ENCODE results near the gene XYLT1. TPM values are rescaled to one million over a fixed set of nuclear protein-coding genes. Genes with fewer than 3 reads are reported as not detected.
A peak's percentile ranks its signal among the peaks of the same experiment; 100 is the strongest.

Gene XYLT1
- total and polyA plus RNA-seq, 2 of the 4 experiments (the other 2 are of a cell fraction) = 9.0 to 12.7 TPM

DNA sequence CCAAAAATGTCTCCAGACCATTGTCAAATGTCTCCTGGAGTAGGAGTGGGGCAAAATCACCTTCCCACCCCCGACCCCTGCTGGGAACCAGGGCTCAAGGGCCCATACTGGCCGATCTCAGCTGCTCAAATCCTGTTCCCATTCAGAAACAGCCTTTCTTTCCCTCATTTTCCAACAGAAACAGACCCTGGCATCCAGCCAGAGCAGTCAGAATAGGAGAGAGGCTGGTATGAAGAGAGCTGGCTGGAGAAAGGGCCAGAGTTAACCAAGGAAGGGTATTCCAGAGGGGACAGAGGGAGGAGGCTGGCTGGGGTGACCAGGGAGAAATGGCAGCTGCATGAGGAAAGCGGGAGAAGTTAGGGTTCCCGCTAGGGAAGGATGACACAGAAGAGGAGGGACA is 199.1 kb downstream of the XYLT1 start:
- Histone ChIP-seq H3K4me1 (ENCODE audit: control insufficient read depth, insufficient read depth, low read length) (peaks cover 8% of the 10 kb centered on the region), H2BK5ac (ENCODE audit: low read depth, low read length, poor library complexity, severe bottlenecking) (no peak overlapping the region), H4K91ac (ENCODE audit: insufficient read depth, low read depth, low read length) (peak overlapping the region; percentile 11; the same call in 1 of the 2 replicates), H3K4me3 (ENCODE audit: insufficient read depth, low read depth, low read length) (no peak overlapping the region), H3K9ac (ENCODE audit: low read depth, low read length) (no peak overlapping the region), H2BK15ac (ENCODE audit: low read depth, low read length) (no peak overlapping the region), H3K27ac (ENCODE audit: insufficient read depth, low read length) (no peak overlapping the region), H4K8ac (ENCODE audit: low read depth in 2 of 2, low read length in 2 of 2) (no peak overlapping the region), H4K20me1 (ENCODE audit: insufficient read depth, low read length) (peaks cover 41% of the 10 kb centered on the region), H3K9me1 (ENCODE audit: insufficient read depth, low read length) (peaks cover 8% of the 10 kb centered on the region), H2AK9ac (replicated peaks; ENCODE audit: low read depth, low read length, poor library complexity) (no peak overlapping the region), H2AFZ (replicated peaks; ENCODE audit: low read length, poor library complexity) (no peak overlapping the region), H3K27me3 (ENCODE audit: control insufficient read depth, insufficient read depth, low read length) (no peaks in the 10 kb centered on the region), H3K14ac (replicated peaks; ENCODE audit: low read depth, low read length) (no peak overlapping the region), H2BK120ac (ENCODE audit: low read depth, low read length) (no peak overlapping the region), H2BK20ac (ENCODE audit: low read depth, low read length) (no peak overlapping the region; the same call in 1 of the 2 replicates), H2AK5ac (ENCODE audit: low read depth, low read length) (0 out of 2 replicates have a peak overlapping the region, but pooled peaks have one; percentile 15), H3K79me1 (ENCODE audit: low read depth in 1 of 2, low read length in 2 of 2) (peaks cover 11 to 24% of the 10 kb centered on the region in 2 experiments; a peak in 3 of 4 replicates), H4K5ac (ENCODE audit: low read depth, low read length) (no peak overlapping the region), H3K4me2 (ENCODE audit: low read depth, low read length) (no peak overlapping the region), H3K56ac (ENCODE audit: extremely low read depth, insufficient read depth, low read length) (no peak overlapping the region), H3K18ac (ENCODE audit: low read depth, low read length) (no peak overlapping the region), H3K23ac (ENCODE audit: low read depth, low read length) (no peak overlapping the region), H3K4ac (ENCODE audit: low read depth, low read length) (peak overlapping the region; percentile 18; the same call in 1 of the 2 replicates), H3K36me3 (ENCODE audit: control insufficient read depth, insufficient read depth, low read length) (no peaks in the 10 kb centered on the region), H3K9me3 (ENCODE audit: control insufficient read depth, insufficient read depth, low read length) (no peaks in the 10 kb centered on the region)
- DNase-seq = peak; percentile 8
- TF ChIP-seq POLR2A (IDR thresholded peaks at IDR 0.05; ENCODE audit: low read depth, low read length) (no peak), CEBPB (IDR thresholded peaks at IDR 0.05; ENCODE audit: low read depth, low read length) (no peak), MXI1 (IDR thresholded peaks at IDR 0.05; ENCODE audit: borderline replicate concordance, low read depth, low read length) (no peak), RCOR1 (IDR thresholded peaks at IDR 0.05; ENCODE audit: insufficient replicate concordance, low read length) (no peak), RFX5 (IDR thresholded peaks at IDR 0.05; ENCODE audit: low read depth, low read length) (no peak)
- TF ChIP-seq, protein P1, sequence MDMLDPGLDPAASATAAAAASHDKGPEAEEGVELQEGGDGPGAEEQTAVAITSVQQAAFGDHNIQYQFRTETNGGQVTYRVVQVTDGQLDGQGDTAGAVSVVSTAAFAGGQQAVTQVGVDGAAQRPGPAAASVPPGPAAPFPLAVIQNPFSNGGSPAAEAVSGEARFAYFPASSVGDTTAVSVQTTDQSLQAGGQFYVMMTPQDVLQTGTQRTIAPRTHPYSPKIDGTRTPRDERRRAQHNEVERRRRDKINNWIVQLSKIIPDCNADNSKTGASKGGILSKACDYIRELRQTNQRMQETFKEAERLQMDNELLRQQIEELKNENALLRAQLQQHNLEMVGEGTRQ (IDR thresholded peaks at IDR 0.05; ENCODE audit: low read depth, low read length) = no peak
- TF ChIP-seq, protein P2, sequence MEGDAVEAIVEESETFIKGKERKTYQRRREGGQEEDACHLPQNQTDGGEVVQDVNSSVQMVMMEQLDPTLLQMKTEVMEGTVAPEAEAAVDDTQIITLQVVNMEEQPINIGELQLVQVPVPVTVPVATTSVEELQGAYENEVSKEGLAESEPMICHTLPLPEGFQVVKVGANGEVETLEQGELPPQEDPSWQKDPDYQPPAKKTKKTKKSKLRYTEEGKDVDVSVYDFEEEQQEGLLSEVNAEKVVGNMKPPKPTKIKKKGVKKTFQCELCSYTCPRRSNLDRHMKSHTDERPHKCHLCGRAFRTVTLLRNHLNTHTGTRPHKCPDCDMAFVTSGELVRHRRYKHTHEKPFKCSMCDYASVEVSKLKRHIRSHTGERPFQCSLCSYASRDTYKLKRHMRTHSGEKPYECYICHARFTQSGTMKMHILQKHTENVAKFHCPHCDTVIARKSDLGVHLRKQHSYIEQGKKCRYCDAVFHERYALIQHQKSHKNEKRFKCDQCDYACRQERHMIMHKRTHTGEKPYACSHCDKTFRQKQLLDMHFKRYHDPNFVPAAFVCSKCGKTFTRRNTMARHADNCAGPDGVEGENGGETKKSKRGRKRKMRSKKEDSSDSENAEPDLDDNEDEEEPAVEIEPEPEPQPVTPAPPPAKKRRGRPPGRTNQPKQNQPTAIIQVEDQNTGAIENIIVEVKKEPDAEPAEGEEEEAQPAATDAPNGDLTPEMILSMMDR (conservative IDR thresholded peaks at IDR 0.05; ENCODE audit: low read depth, low read length) = no peak
- ChIA-PET POLR2A (ENCODE audit: unreplicated experiment) (no interaction called here), CTCF (no interaction called here)
- intact Hi-C loops (cut with micrococcal nuclease) = no loop called here
- no TSS peak for BruUV-seq (replicated peaks)
- dilution Hi-C loops (cut with HindIII; ENCODE audit: low sequenced_read_pairs, unreplicated experiment) = no loop called here
- in situ Hi-C loops (cut with MboI; ENCODE audit: low sequenced_read_pairs) = no loop called here
- no CpG with 5 or more reads among the region's 4 CpGs for WGBS, 2 experiments (ENCODE audit: extremely low coverage in 2 of 2, insufficient read length in 1 of 2)
- ATAC-seq (ENCODE audit: low read depth) = no peak
